SH-SY5Y (cell line): ENCODE measurements around the gene MEX3D.

Experiments used
- GATA2 ChIP-seq: IDR thresholded peaks from 2 replicates; pipeline ENCODE4 v1.6.1; 2011; ENCODE audit warnings: mild to moderate bottlenecking, low read depth, low read length
- GATA3 ChIP-seq: IDR thresholded peaks from 2 replicates; pipeline ENCODE4 v1.6.1; 2011; ENCODE audit warnings: low read depth, mild to moderate bottlenecking, low read length, moderate library complexity

GRCh38 chr19:1534972-1535371 lies 33.2 kb downstream of the MEX3D start:
- TF ChIP-seq GATA2: no peak
- no peak for TF ChIP-seq GATA3
